B cell (primary cell): ENCODE measurements around the gene EEA1. TPM values are rescaled to one million over a fixed set of nuclear protein-coding genes. Genes with fewer than 3 reads are reported as not detected.

ENCODE experiments used
- ATAC-seq: fragments of 200-7000 bp; cut with Tn5 transposase; one replicate; pipeline ENCODE4 v1.10.0; 2021; ENCODE audit warnings: low read depth, mild to moderate bottlenecking, moderate number of reproducible peaks, moderate library complexity
- CTCF ChIA-PET: fragments of 350-600 bp; sonication (Branson Sonifier 250); formaldehyde crosslinking; loops from one replicate; lab custom pipeline; 2021; ENCODE audit warnings: antibody characterized with exemption, inconsistent platforms; lab: Charles Lee
- POLR2A ChIA-PET: fragments of 350-600 bp; sonication (Branson Sonifier 250); formaldehyde crosslinking; loops from one replicate; lab custom pipeline; 2021; ENCODE audit warnings: antibody characterized with exemption; lab: Charles Lee
- DNase-seq: peaks from one replicate; pipeline ENCODE4 v3.0.0; 2013
- H2AFZ ChIP-seq: 2 replicates; pipeline ENCODE4 v1.6.1; 2012; ENCODE audit warnings: mild to moderate bottlenecking, low read depth, low read length; ENCODE audit not compliant: insufficient read depth, poor library complexity, severe bottlenecking
- H3K27ac ChIP-seq, 2 donors: 1 replicate in 1 of 2; 2 replicates in 1 of 2; pipeline ENCODE4 v1.5.1; 2012 to 2013; ENCODE audit warnings: low read length in 2 of 2, mild to moderate bottlenecking in 2 of 2, moderate library complexity in 1 of 2
- H3K27me3 ChIP-seq, 4 experiments: fragments of 200-600 bp in 1 of 4; sonication (generic) in 1 of 4; replicated peaks in 1 of 4; 1 replicate in 2 of 4; 2 replicates in 2 of 4; pipeline versions ENCODE4 v1.6.1 to v1.7.0; 2013 to 2016; ENCODE audit warnings: low read length in 3 of 4, mild to moderate bottlenecking in 2 of 4, mixed read lengths in 1 of 4, moderate library complexity in 1 of 4; ENCODE audit not compliant: insufficient read depth in 4 of 4, control insufficient read depth in 3 of 4; ENCODE audit errors: control extremely low read depth in 1 of 4
- H3K36me3 ChIP-seq, 2 experiments: replicated peaks in 1 of 2; 1 replicate in 1 of 2; 2 replicates in 1 of 2; pipeline versions ENCODE4 v1.6.1 to v1.7.1; 2013; ENCODE audit warnings: low read length in 1 of 2; ENCODE audit not compliant: insufficient read depth in 2 of 2, control insufficient read depth in 1 of 2; ENCODE audit errors: control extremely low read depth in 1 of 2, extremely low read depth in 1 of 2
- H3K4me1 ChIP-seq, 2 donors: fragments of 200-600 bp in 1 of 2; sonication (generic) in 1 of 2; 1 replicate in 1 of 2; 2 replicates in 1 of 2; pipeline versions ENCODE4 v1.5.1 to v1.6.1; 2013 to 2017; ENCODE audit warnings: low read length in 2 of 2; ENCODE audit not compliant: control insufficient read depth in 2 of 2, insufficient read depth in 2 of 2
- H3K4me2 ChIP-seq: replicated peaks from 2 replicates; pipeline ENCODE3; 2012; ENCODE audit warnings: mild to moderate bottlenecking, low read depth, low read length; ENCODE audit not compliant: poor library complexity, severe bottlenecking
- H3K4me3 ChIP-seq, 5 experiments: fragments of 200-600 bp in 1 of 5; sonication (generic) in 1 of 5; 1 replicate in 3 of 5; 2 replicates in 2 of 5; pipeline versions ENCODE4 v1.5.1 to v1.7.0; 2011 to 2016; ENCODE audit warnings: low read length in 4 of 5, mild to moderate bottlenecking in 4 of 5, low read depth in 2 of 5, control low read depth in 1 of 5, moderate library complexity in 1 of 5; ENCODE audit not compliant: insufficient read depth in 1 of 5; ENCODE audit errors: control extremely low read depth in 1 of 5, extremely low read depth in 1 of 5
- H3K79me2 ChIP-seq: fragments of 200-600 bp; sonication (generic); one replicate; pipeline ENCODE4 v1.6.0; 2016; ENCODE audit warnings: low read length; ENCODE audit not compliant: control insufficient read depth, insufficient read depth
- H3K9ac ChIP-seq: fragments of 200-600 bp; sonication (generic); 2 replicates; pipeline ENCODE4 v1.6.1; 2017; ENCODE audit warnings: mild to moderate bottlenecking, low read length, moderate library complexity
- H3K9me3 ChIP-seq, 3 donors: one replicate each; pipeline versions ENCODE4 v1.6.1 to v1.7.1; 2013; ENCODE audit warnings: low read length in 2 of 3; ENCODE audit not compliant: control insufficient read depth in 2 of 3, insufficient read depth in 1 of 3; ENCODE audit errors: control extremely low read depth in 1 of 3
- H4K20me1 ChIP-seq: 2 replicates; pipeline ENCODE4 v1.6.0; 2012; ENCODE audit warnings: mild to moderate bottlenecking, low read length; ENCODE audit not compliant: insufficient read depth, control insufficient read depth, poor library complexity, severe bottlenecking
- H3K27ac Mint-ChIP-seq: one replicate; pipeline ENCODE4 v1.8.0; 2021; ENCODE audit warnings: mixed read lengths
- H3K27me3 Mint-ChIP-seq: one replicate; pipeline ENCODE4 v1.8.0; 2021; ENCODE audit warnings: mixed read lengths
- H3K4me1 Mint-ChIP-seq: one replicate; pipeline ENCODE4 v1.8.0; 2021; ENCODE audit warnings: mixed read lengths
- H3K4me3 Mint-ChIP-seq: one replicate; pipeline ENCODE4 v1.8.0; 2021; ENCODE audit warnings: mixed read lengths
- H3K9me3 Mint-ChIP-seq: one replicate; pipeline ENCODE4 v1.8.0; 2022; ENCODE audit warnings: mixed read lengths; ENCODE audit not compliant: insufficient read depth
- EZH2 ChIP-seq: IDR thresholded peaks from 2 replicates; pipeline ENCODE4 v1.6.1; 2012; ENCODE audit warnings: borderline replicate concordance, low read depth, mild to moderate bottlenecking, moderate library complexity, low read length; ENCODE audit not compliant: insufficient read depth, poor library complexity, severe bottlenecking
- WGBS: methylation state at CpG from one replicate; pipeline ENCODE4 v1.1.5; 2013; ENCODE audit warnings: missing lambda C conversion rate; ENCODE audit not compliant: insufficient coverage; 5-methylcytosine and 5-hydroxymethylcytosine counted together
- intact Hi-C: fragments of 100-400 bp; cut with micrococcal nuclease; formaldehyde crosslinking; loops from one replicate; pipeline ENCODE4 v1.10.0; 2022
- polyA plus RNA-seq: library from polyadenylated mRNA; depleted of rRNA; stranded (reverse); fragments of >200 nt; gene quantifications from 2 replicates; pipeline ENCODE4 v1.2.3, GENCODE V29; 2012
- total RNA-seq, 2 donors: library from RNA; stranded (reverse); fragments of 120-200 nt in 1 of 2; gene quantifications; 1 replicate in 1 of 2; 2 replicates in 1 of 2; pipeline versions ENCODE4 v1.2.3 to v1.2.4, GENCODE V29; 2013 to 2022
- TF ChIP-seq, protein P1 (sequence below): fragments of 200-600 bp; IDR thresholded peaks from one replicate; pipeline ENCODE4 v1.8.0; 2022; ENCODE audit warnings: antibody characterized with exemption, mild to moderate bottlenecking

The EEA1 gene
- total and polyA plus RNA-seq, 2 donors (not counting 1 experiment from before 2014, with no cell fraction given), result 1.8 to 26.3 TPM

DNA sequence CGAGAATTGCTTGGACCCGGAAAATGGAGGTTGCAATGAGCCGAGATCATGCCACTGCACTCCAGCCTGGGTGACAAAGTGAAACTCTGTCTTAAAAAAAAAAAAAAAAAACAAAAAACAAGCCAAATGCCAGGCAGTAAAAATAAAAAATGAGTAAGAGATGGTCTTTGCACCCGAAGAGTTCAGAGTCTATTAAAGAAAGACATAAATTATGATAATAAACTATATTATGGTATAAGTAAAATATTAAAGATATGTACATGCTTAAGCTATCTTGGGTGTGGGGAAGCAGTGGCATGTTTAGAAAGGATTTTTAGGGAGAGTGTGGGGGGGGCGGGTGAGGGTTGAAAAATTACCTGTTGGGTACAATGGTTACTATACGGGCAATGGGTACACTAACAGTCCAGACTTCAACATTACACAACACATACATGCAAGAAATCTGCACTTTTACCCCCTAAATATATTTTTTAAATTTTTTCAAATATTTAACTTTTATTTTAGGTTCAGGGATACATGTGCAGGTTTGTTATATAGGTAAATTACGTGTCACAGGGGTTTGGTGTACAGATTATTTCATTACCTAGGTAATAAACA, 99.3 kb downstream of the EEA1 start:
- Mint-ChIP-seq H3K4me3 (no peak overlapping the region), H3K4me1 (no peaks in the 10 kb centered on the region), H3K27me3 (no peaks in the 10 kb centered on the region), H3K9me3 (no peaks in the 10 kb centered on the region), H3K27ac (no peak overlapping the region)
- Histone ChIP-seq H3K9ac (no peak overlapping the region), H3K4me1 (no peaks in the 10 kb centered on the region), H4K20me1 (no peaks in the 10 kb centered on the region), H3K4me2 (no peak overlapping the region), H3K9me3 (no peaks in the 10 kb centered on the region), H2AFZ (no peak overlapping the region), H3K36me3 (peaks cover 3 to 24% of the 10 kb centered on the region in 2 experiments), H3K4me3 (no peak overlapping the region), H3K27me3 (no peaks in the 10 kb centered on the region), H3K79me2 (no peaks in the 10 kb centered on the region), H3K27ac (no peak overlapping the region)
- no peak for ATAC-seq
- ChIA-PET POLR2A (no interaction called here), CTCF (no interaction called here)
- no peak for DNase-seq
- no peak for TF ChIP-seq EZH2
- TF ChIP-seq, protein P1, sequence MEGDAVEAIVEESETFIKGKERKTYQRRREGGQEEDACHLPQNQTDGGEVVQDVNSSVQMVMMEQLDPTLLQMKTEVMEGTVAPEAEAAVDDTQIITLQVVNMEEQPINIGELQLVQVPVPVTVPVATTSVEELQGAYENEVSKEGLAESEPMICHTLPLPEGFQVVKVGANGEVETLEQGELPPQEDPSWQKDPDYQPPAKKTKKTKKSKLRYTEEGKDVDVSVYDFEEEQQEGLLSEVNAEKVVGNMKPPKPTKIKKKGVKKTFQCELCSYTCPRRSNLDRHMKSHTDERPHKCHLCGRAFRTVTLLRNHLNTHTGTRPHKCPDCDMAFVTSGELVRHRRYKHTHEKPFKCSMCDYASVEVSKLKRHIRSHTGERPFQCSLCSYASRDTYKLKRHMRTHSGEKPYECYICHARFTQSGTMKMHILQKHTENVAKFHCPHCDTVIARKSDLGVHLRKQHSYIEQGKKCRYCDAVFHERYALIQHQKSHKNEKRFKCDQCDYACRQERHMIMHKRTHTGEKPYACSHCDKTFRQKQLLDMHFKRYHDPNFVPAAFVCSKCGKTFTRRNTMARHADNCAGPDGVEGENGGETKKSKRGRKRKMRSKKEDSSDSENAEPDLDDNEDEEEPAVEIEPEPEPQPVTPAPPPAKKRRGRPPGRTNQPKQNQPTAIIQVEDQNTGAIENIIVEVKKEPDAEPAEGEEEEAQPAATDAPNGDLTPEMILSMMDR, result no peak
- no CpG with 5 or more reads among the region's 7 CpGs for whole genome bisulfite sequencing
- intact Hi-C loops, result loop anchor here (2.0 kb wide), 1 partner anchor 567 kb away; no protein-coding TSS in a partner anchor

DNA sequence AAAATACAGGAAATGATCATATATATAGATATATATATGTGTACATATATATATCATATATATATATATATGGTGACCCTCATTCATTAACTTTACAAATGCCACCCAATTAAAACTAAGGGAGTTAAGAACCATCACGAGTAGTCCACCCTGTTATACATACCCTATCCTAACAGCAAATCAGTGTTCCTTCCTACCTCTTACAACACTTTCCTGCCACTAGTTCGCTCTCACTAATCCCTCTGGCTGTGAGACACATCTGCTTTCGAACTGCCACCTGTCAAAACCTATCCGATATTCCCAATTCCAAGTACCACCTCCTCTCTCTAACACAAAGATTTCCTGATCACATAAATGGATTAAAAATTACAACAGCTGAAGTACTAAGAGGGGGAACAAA, 100.5 kb downstream of the EEA1 start:
- Histone ChIP-seq H3K9ac (no peak overlapping the region), H3K27ac (no peak overlapping the region), H3K79me2 (no peaks in the 10 kb centered on the region), H3K4me3 (no peak overlapping the region), H3K36me3 (peaks cover 6 to 26% of the 10 kb centered on the region in 2 experiments), H3K4me2 (no peak overlapping the region), H3K4me1 (no peaks in the 10 kb centered on the region), H3K27me3 (no peaks in the 10 kb centered on the region), H3K9me3 (no peaks in the 10 kb centered on the region), H2AFZ (no peak overlapping the region), H4K20me1 (no peaks in the 10 kb centered on the region)
- intact Hi-C loops, result loop anchor here (2.0 kb wide), 1 partner anchor 568 kb away; no protein-coding TSS in a partner anchor
- ATAC-seq (no peak), DNase-seq (no peak)
- no peaks in the 10 kb centered on the region for H3K9me3 Mint-ChIP-seq
- H3K4me1 Mint-ChIP-seq, result no peaks in the 10 kb centered on the region
- WGBS, result 97% methylated on average over 3 of the region's 4 CpGs
- TF ChIP-seq EZH2, result no peak
- POLR2A ChIA-PET, result no interaction called here
- CTCF ChIA-PET, result no interaction called here
- H3K27me3 Mint-ChIP-seq, result no peaks in the 10 kb centered on the region
- H3K4me3 Mint-ChIP-seq, result no peak overlapping the region
- H3K27ac Mint-ChIP-seq, result no peak overlapping the region
